ENCODE results near the gene DLGAP1. TPM values are rescaled to one million over a fixed set of nuclear protein-coding genes. Genes with fewer than 3 reads are reported as not detected.
A peak's percentile ranks its signal among the peaks of the same experiment; 100 is the strongest.

Gene DLGAP1
- polyA plus RNA-seq, 1 experiment = 0.09 TPM

GRCh38 chr18:3514312-3515216 lies 940.5 kb downstream of the DLGAP1 start:
- Histone ChIP-seq H3K27me3 (ENCODE audit: control insufficient read depth, insufficient read depth, low read length) (no peaks in the 10 kb centered on the region), H3K9me3 (ENCODE audit: control insufficient read depth, insufficient read depth, low read length) (no peaks in the 10 kb centered on the region), H3K4me3 (ENCODE audit: low read depth, low read length) (no peak overlapping the region), H3K27ac (ENCODE audit: low read depth, low read length) (no peak overlapping the region)
- no peak for TF ChIP-seq CTCF (IDR thresholded peaks at IDR 0.05; ENCODE audit: low read depth, low read length)
- no peak for DNase-seq (ENCODE audit: low read depth, low spot score)
- ChIA-PET CTCF (no interaction called here), POLR2A (no interaction called here)

- ChIA-PET POLR2A (no interaction called here), CTCF (no interaction called here)
- no peak overlapping the region for H3K4me3 ChIP-seq (ENCODE audit: low read depth, low read length)
- TF ChIP-seq CTCF (IDR thresholded peaks at IDR 0.05; ENCODE audit: low read depth, low read length) = no peak
- no peak overlapping the region for H3K27ac ChIP-seq (ENCODE audit: low read depth, low read length)
- no peak for DNase-seq (ENCODE audit: low read depth, low spot score)
- no peaks in the 10 kb centered on the region for H3K9me3 ChIP-seq (ENCODE audit: control insufficient read depth, insufficient read depth, low read length)
- no peaks in the 10 kb centered on the region for H3K27me3 ChIP-seq (ENCODE audit: control insufficient read depth, insufficient read depth, low read length)
These were observed 941.6 kb downstream of the DLGAP1 start for GRCh38 chr18:3513481-3513880.

GRCh38 chr18:3511980-3512379 lies 943.1 kb downstream of the DLGAP1 start:
- POLR2A ChIA-PET = no interaction called here
- H3K27ac ChIP-seq (ENCODE audit: low read depth, low read length) = no peak overlapping the region
- no peak for TF ChIP-seq CTCF (IDR thresholded peaks at IDR 0.05; ENCODE audit: low read depth, low read length)
- H3K4me3 ChIP-seq (ENCODE audit: low read depth, low read length) = no peak overlapping the region
- H3K27me3 ChIP-seq (ENCODE audit: control insufficient read depth, insufficient read depth, low read length) = no peaks in the 10 kb centered on the region
- CTCF ChIA-PET = no interaction called here
- no peaks in the 10 kb centered on the region for H3K9me3 ChIP-seq (ENCODE audit: control insufficient read depth, insufficient read depth, low read length)
- DNase-seq (ENCODE audit: low read depth, low spot score) = peak; percentile 23

- ChIA-PET CTCF (interaction anchor here (1.2 kb wide), 1 partner anchor 56 kb away, joined by 4 read pairs; no protein-coding TSS in a partner anchor), POLR2A (no interaction called here)
- Histone ChIP-seq H3K27ac (ENCODE audit: low read depth, low read length) (no peak overlapping the region), H3K9me3 (ENCODE audit: control insufficient read depth, insufficient read depth, low read length) (no peaks in the 10 kb centered on the region), H3K4me3 (ENCODE audit: low read depth, low read length) (no peak overlapping the region), H3K27me3 (ENCODE audit: control insufficient read depth, insufficient read depth, low read length) (no peaks in the 10 kb centered on the region)
- no peak for DNase-seq (ENCODE audit: low read depth, low spot score)
- TF ChIP-seq CTCF (IDR thresholded peaks at IDR 0.05; ENCODE audit: low read depth, low read length) = no peak
These were observed 944.2 kb downstream of the DLGAP1 start for GRCh38 chr18:3510896-3511295.

- H3K9me3 ChIP-seq (ENCODE audit: control insufficient read depth, insufficient read depth, low read length) = no peaks in the 10 kb centered on the region
- DNase-seq (ENCODE audit: low read depth, low spot score) = no peak
- H3K27me3 ChIP-seq (ENCODE audit: control insufficient read depth, insufficient read depth, low read length) = no peaks in the 10 kb centered on the region
- H3K4me3 ChIP-seq (ENCODE audit: low read depth, low read length) = no peak overlapping the region
- CTCF ChIA-PET = interaction anchor here (0.6 to 1.2 kb wide), 2 partner anchors 56 to 72 kb away, joined by 3 to 4 read pairs; no protein-coding TSS in a partner anchor
- TF ChIP-seq CTCF (IDR thresholded peaks at IDR 0.05; ENCODE audit: low read depth, low read length) = no peak
- no peak overlapping the region for H3K27ac ChIP-seq (ENCODE audit: low read depth, low read length)
- POLR2A ChIA-PET = no interaction called here
These were observed 945.1 kb downstream of the DLGAP1 start for GRCh38 chr18:3510024-3510423.

Data from AG04450 (cell line).